GDM1 (cell line): ENCODE results near the gene CCDC78.

Experiments used
- DNase-seq: peaks from one replicate; lab custom pipeline; 2025; lab: John Stamatoyannopoulos, UW

Gene CCDC78

GRCh38 chr16:678209-678857, 47.9 kb downstream of the CCDC78 start:
- no peak for DNase-seq

GRCh38 chr16:677316-678190, 48.7 kb downstream of the CCDC78 start:
- no peak for DNase-seq

GRCh38 chr16:676913-677312, 49.3 kb downstream of the CCDC78 start:
- no peak for DNase-seq

DNA sequence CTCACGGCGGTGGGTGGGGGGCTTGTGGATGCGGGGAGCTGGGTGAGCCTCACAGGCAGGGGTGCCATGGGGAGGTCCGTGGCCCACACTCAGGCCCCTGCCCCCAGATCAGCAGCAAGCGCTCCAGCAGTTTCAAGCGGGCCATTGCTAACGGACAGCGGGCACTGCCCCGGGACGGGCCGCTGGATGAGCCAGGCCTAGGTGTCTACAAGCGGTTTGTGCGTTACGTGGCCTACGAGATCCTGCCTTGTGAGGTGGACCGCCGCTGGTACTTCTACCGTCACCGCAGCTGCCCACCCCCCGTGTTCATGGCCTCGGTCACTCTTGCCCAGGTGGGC, 49.7 kb downstream of the CCDC78 start:
- no peak for DNase-seq

DNA sequence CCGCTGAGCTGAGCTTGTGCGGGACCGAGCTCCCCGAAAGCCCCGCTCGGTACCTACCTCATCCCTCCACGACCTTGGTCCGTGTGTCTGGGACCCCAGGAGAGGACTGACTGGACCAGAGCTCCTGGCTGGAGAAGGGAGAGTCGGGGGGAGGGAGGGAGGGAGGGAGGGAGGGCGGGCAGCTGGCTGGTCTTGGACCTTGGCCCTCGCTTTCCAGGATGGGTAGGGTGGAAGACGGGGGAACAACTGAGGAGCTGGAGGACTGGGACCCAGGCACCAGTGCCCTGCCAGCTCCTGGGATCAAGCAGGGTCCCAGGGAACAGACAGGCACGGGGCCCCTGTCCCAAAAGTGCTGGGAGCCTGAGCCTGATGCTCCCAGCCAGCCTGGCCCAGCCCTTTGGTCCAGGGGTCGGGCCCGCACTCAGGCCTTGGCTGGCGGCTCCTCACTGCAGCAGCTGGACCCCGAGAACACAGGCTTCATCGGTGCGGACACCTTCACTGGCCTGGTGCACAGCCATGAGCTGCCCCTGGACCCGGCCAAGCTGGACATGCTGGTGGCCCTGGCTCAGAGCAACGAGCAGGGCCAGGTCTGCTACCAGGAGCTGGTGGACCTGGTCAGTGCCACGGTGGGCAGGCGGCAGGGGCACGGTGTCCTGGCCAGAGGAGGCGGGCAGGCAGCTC, 50.2 kb downstream of the CCDC78 start:
- DNase-seq, result no peak

- no peak for DNase-seq
Observed at GRCh38 chr16:674968-675883, 51.0 kb downstream of the CCDC78 start, which contains the start of gene RHBDL1. Gene RHBDL1 (plus strand): TSS chr16:675671. CDS start chr16:675791, 120 bp downstream.

DNA sequence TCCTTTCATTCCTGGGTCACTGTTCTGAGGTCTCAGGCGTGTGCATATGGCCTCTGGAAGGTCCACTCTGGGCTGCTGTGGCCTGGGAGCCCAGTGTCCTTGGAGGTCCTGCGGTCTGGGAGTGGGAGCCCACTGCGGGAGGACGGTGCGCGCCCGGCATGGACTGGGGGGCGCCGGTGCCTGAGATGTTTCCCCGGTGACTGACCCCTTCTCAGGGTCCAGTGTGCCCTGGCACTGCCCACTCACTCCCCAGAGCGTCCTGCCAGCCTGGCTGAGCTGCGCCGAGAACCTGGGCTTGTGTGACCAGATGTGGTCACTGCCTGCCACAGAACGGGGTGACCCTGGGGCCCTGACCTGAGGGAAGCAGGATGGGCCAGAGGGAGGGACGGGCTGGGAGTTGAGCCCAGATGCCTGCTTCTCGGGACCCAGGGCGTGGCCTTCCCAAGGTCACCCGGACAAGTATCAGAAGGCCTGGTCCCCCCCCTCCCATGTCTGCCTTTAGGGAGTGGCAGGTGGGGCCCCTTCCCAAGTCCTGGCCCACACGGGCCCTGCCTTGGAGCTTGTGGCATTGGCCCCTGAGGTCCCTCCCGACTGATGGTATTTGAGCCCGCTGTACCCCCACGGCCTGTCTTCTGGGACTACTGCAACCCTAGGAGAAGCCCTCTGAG, 51.9 kb downstream of the CCDC78 start:
- DNase-seq, result no peak

DNA sequence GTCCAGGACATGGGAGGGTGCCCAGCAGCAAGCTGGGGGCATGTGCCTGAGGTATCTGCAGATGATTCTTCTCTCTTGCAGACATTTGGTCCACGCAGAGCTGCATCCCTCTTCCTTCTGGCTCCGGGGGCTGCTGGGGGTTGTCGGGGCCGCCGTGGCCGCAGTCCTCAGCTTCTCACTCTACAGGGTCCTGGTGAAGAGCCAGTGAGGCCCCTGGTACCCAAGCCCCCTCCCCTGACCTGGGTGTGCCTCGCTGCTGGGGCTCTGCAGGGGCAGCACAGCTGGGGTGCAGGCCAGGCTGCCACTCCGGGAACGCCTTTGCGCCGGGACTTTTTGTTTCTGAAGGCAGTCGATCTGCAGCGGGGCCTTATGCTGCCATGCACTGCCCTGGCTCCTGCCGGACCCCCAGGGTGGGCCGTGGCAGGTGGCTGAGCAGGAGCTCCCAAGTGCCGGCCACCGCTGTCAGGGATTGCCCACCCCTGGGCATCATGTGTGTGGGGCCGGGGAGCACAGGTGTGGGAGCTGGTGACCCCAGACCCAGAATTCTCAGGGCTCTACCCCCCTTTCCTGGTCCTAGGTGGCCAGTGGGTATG, 52.7 kb downstream of the CCDC78 start:
- DNase-seq, result no peak

DNA sequence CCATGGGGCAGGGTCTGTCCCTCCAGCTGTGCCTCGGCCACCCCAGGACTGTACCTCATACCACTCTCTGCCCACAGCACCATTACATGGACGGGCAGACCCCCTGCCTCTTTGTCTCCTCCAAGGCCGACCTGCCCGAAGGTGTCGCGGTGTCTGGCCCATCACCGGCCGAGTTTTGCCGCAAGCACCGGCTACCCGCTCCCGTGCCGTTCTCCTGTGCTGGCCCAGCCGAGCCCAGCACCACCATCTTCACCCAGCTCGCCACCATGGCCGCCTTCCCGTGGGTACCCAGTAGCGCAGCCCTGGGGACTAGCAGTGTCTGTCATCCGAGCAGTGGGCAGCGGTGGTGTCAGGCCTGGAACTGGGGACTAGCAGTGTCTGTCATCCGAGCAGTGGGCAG, 53.4 kb downstream of the CCDC78 start:
- DNase-seq, result no peak
